ENCODE data around the gene F5.
A peak's percentile ranks its signal among the peaks of the same experiment; 100 is the strongest.

F5 gene

GRCh38 chr1:169529068-169529642, 57.1 kb downstream of the F5 start:
- no peak overlapping the region for H3K4me3 ChIP-seq (replicated peaks; ENCODE audit: low read depth, low read length)
- TF ChIP-seq, protein P1, sequence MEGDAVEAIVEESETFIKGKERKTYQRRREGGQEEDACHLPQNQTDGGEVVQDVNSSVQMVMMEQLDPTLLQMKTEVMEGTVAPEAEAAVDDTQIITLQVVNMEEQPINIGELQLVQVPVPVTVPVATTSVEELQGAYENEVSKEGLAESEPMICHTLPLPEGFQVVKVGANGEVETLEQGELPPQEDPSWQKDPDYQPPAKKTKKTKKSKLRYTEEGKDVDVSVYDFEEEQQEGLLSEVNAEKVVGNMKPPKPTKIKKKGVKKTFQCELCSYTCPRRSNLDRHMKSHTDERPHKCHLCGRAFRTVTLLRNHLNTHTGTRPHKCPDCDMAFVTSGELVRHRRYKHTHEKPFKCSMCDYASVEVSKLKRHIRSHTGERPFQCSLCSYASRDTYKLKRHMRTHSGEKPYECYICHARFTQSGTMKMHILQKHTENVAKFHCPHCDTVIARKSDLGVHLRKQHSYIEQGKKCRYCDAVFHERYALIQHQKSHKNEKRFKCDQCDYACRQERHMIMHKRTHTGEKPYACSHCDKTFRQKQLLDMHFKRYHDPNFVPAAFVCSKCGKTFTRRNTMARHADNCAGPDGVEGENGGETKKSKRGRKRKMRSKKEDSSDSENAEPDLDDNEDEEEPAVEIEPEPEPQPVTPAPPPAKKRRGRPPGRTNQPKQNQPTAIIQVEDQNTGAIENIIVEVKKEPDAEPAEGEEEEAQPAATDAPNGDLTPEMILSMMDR (IDR thresholded peaks at IDR 0.05; ENCODE audit: low read length, missing control alignments), result no peak
- peak; percentile 28 for DNase-seq (ENCODE audit: low read depth)

DNA sequence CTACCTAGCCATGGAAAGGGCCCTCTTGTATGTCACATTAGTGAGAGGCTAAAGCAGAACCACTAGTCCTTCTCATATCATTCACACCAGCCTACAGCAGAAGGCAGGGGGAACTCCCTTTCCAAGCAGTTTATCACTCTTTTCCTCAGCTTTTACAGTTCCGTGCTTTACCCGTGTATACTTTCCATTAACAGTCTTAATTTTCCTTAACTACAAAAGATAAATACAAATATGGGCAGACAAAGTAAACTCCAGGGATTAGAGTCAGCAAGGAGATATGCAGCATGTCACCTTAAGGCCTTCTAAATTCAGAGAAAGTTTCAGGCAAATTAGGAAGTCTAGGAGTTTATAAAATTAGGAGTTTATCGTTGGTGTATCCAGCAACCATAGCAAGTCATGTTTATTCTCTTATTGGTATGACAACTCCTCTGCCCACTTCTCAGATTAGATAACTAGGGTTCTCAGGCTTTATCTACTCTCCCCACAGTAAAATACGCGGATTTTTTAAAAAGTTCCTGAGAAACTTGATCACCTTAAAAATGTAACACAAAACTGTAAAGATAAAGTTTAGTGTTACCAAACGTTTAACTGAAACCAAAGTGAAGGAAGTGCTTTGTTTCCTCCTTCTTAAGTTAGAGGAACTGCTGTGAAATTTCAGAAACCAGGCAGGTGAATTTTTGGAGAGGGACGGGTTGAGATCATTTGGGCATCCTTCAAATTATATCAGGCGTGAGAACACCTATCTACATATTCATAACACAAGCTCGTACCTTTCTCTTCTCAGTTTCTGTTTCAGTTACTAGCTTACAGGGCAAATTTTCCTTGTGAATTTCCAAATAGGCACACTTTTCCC, 57.8 kb downstream of the F5 start:
- no peak for DNase-seq (ENCODE audit: low read depth)
- H3K4me3 ChIP-seq (replicated peaks; ENCODE audit: low read depth, low read length), result no peak overlapping the region
- TF ChIP-seq, protein P1 (IDR thresholded peaks at IDR 0.05; ENCODE audit: low read length, missing control alignments), result no peak

- TF ChIP-seq, protein P1 (IDR thresholded peaks at IDR 0.05; ENCODE audit: low read length, missing control alignments), result no peak
- no peak overlapping the region for H3K4me3 ChIP-seq (replicated peaks; ENCODE audit: low read depth, low read length)
- DNase-seq (ENCODE audit: low read depth), result peak; percentile 30
Observed at GRCh38 chr1:169527451-169528214, 58.6 kb downstream of the F5 start.

DNA sequence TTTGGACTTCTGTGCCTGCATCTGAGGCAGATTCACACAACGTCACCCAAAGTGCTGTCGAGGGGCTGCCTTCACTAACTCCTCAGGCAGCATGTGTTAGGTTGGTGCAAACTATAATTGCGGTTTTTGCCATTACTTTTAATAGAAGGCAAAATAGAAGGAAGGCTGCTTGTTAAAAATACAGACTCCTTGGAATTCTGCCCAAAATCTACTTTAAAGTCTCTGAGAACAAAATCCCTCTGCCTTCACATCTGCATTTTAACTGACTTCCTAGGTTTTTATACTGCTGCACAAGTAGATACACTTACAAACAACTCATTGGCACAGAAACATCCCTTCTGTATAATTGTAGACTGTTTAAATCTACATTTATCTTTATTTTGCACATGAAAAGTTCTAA, 59.3 kb downstream of the F5 start:
- TF ChIP-seq, protein P1 (IDR thresholded peaks at IDR 0.05; ENCODE audit: low read length, missing control alignments), result no peak
- DNase-seq (ENCODE audit: low read depth), result no peak

DNA sequence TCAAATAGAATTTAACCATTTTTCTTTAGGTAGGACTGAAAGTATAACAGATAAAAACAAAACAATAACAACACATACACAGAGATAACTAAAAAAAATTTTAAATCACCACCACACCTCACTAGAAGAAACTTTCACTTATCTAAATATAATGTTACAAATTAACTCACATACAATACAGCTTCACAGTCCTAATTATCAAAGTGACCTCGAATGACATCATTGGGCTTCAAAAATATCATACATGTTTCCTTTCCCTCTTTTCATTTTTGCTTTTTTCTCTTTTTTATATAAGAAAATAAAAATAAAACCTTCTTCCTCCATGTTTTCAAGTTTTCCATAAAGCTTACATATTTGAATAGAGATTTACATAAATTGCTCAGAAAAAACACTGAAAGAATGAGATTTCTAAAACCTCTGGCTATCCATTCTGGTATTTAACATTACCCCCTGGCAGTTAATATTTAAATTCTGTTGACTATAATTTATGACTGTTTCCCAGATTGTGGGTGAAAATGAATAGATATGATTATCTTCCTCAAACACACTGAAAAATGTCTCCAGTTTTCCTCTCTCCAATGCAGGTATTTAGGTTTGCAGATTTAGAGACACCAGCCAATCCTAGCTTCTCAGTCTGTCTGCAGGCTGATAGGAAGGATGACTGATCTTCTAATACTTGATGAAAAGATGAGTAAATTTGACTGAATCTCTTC, 60.0 kb downstream of the F5 start:
- DNase-seq (ENCODE audit: low read depth), result no peak
- no peak overlapping the region for H3K4me3 ChIP-seq (replicated peaks; ENCODE audit: low read depth, low read length)
- TF ChIP-seq, protein P1 (IDR thresholded peaks at IDR 0.05; ENCODE audit: low read length, missing control alignments), result no peak

More for the DNA sequence above, 59.3 kb downstream of the F5 start:
- H3K4me3 ChIP-seq (replicated peaks; ENCODE audit: low read depth, low read length), result no peak overlapping the region

DNA sequence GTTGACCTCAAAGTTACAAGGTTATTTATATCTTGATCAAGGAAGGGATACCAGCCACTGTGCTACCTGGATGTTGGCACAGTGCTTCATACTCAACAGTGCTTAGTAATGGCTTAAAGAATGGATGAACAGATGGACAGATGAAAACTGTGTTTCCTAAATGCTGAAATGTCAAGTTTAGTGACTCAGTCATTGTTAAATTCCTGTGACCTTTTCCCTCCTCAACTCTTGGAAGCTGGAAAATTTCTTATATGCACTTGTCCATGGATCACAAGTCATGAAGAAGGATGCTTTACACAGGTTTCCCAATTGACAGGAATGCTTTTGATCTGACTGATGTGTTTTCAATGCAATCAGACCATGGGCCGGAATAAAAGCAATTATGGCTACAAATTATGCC, 60.9 kb downstream of the F5 start:
- TF ChIP-seq, protein P1 (IDR thresholded peaks at IDR 0.05; ENCODE audit: low read length, missing control alignments), result no peak
- DNase-seq (ENCODE audit: low read depth), result no peak
- H3K4me3 ChIP-seq (replicated peaks; ENCODE audit: low read depth, low read length), result no peak overlapping the region
